Thoracic aorta (tissue), 2 donors: ENCODE measurements around the gene DCLRE1C. TPM values are rescaled to one million over a fixed set of nuclear protein-coding genes. Genes with fewer than 3 reads are reported as not detected.
"Not testable (repeated sequence)": the region's sequence is repeated elsewhere in the genome, so short reads cannot be mapped to it uniquely, and the experiment has no call there.

Experiments used
- ATAC-seq: fragments of 150-250 bp; one replicate; pipeline ENCODE4 v1.8.0; 2017; ENCODE audit warnings: low read depth; ENCODE audit not compliant: insufficient number of reproducible peaks, low FRiP score
- DNase-seq: peaks from one replicate; pipeline ENCODE4 v3.0.0-alpha.2; 2020; ENCODE audit warnings: low spot score
- H3K27ac ChIP-seq, 2 donors: fragments of 200-600 bp; sonication (generic); 1 replicate in 1 of 2; 2 replicates in 1 of 2; pipeline ENCODE4 v1.5.1; 2016; ENCODE audit warnings: mild to moderate bottlenecking in 2 of 2, moderate library complexity in 2 of 2
- H3K27me3 ChIP-seq: fragments of 200-600 bp; sonication (generic); replicated peaks from 2 replicates; pipeline ENCODE4 v1.6.0; 2016; ENCODE audit warnings: mild to moderate bottlenecking; ENCODE audit not compliant: insufficient read depth
- H3K36me3 ChIP-seq: fragments of 200-600 bp; sonication (generic); one replicate; pipeline ENCODE4 v1.5.1; 2016
- H3K4me1 ChIP-seq, 2 donors: fragments of 200-600 bp; sonication (generic); 1 replicate in 1 of 2; 2 replicates in 1 of 2; pipeline versions ENCODE4 v1.5.1 to v1.6.0; 2016; ENCODE audit warnings: low read depth in 2 of 2, mild to moderate bottlenecking in 1 of 2; ENCODE audit not compliant: control insufficient read depth in 1 of 2
- H3K4me3 ChIP-seq: fragments of 200-600 bp; sonication (generic); 2 replicates; pipeline ENCODE4 v1.5.1; 2016; ENCODE audit warnings: mild to moderate bottlenecking
- H3K9me3 ChIP-seq: fragments of 200-600 bp; sonication (generic); 2 replicates; pipeline ENCODE4 v1.5.1; 2016
- CTCF ChIP-seq: fragments of 200-600 bp; sonication (generic); IDR thresholded peaks from one replicate; pipeline ENCODE4 v1.5.1; 2019; ENCODE audit warnings: antibody characterized with exemption
- total RNA-seq, 2 donors: library from RNA; depleted of rRNA; stranded (reverse); fragments of >200 nt; gene quantifications; one replicate each; pipeline versions ENCODE4 v1.1.0 to v1.2.3, GENCODE V29; 2016

The DCLRE1C gene
- total RNA-seq, 2 donors from 2014 or later: 6.9 to 9.9 TPM

GRCh38 chr10:14910953-14911352, 42.9 kb downstream of the DCLRE1C start:
- Histone ChIP-seq H3K9me3 (no peaks in the 10 kb centered on the region), H3K27ac (no peak overlapping the region), H3K27me3 (no peaks in the 10 kb centered on the region), H3K36me3 (peaks cover 18% of the 10 kb centered on the region), H3K4me3 (no peak overlapping the region), H3K4me1 (no peaks in the 10 kb centered on the region)
- ATAC-seq: no peak
- no peak for DNase-seq
- no peak for TF ChIP-seq CTCF

GRCh38 chr10:14909101-14909500, 44.8 kb downstream of the DCLRE1C start:
- ATAC-seq (no peak), DNase-seq (no peak)
- Histone ChIP-seq H3K27me3 (no peaks in the 10 kb centered on the region), H3K27ac (no peak overlapping the region), H3K4me3 (no peak overlapping the region), H3K4me1 (no peaks in the 10 kb centered on the region), H3K36me3 (peaks cover 17% of the 10 kb centered on the region), H3K9me3 (no peaks in the 10 kb centered on the region)
- no peak for TF ChIP-seq CTCF

- not testable (repeated sequence) for H3K4me3 ChIP-seq, H3K9me3 ChIP-seq, H3K4me1 ChIP-seq, H3K27me3 ChIP-seq, DNase-seq, H3K27ac ChIP-seq, ATAC-seq
- peaks cover 12% of the 10 kb centered on the region for H3K36me3 ChIP-seq
Measured at GRCh38 chr10:14907591-14907990, 46.3 kb downstream of the DCLRE1C start.

GRCh38 chr10:14906765-14907164, 47.1 kb downstream of the DCLRE1C start:
- Histone ChIP-seq H3K4me1 (no peaks in the 10 kb centered on the region), H3K4me3 (no peak overlapping the region), H3K27ac (no peak overlapping the region), H3K27me3 (no peaks in the 10 kb centered on the region), H3K9me3 (no peaks in the 10 kb centered on the region), H3K36me3 (peaks cover 9% of the 10 kb centered on the region)
- ATAC-seq: no peak
- no peak for TF ChIP-seq CTCF
- DNase-seq: no peak

- ATAC-seq (no peak), DNase-seq (no peak)
- TF ChIP-seq CTCF: no peak
- Histone ChIP-seq H3K9me3 (no peaks in the 10 kb centered on the region), H3K4me3 (no peak overlapping the region), H3K4me1 (no peaks in the 10 kb centered on the region), H3K27me3 (no peaks in the 10 kb centered on the region), H3K27ac (no peak overlapping the region), H3K36me3 (peaks cover 2% of the 10 kb centered on the region)
Measured at GRCh38 chr10:14905890-14906289, 48.0 kb downstream of the DCLRE1C start.

GRCh38 chr10:14904864-14905263, 49.0 kb downstream of the DCLRE1C start:
- Histone ChIP-seq H3K4me3 (no peak overlapping the region), H3K36me3 (no peaks in the 10 kb centered on the region), H3K27ac (no peak overlapping the region), H3K4me1 (no peaks in the 10 kb centered on the region), H3K9me3 (no peaks in the 10 kb centered on the region), H3K27me3 (no peaks in the 10 kb centered on the region)
- TF ChIP-seq CTCF: no peak
- DNase-seq (no peak), ATAC-seq (no peak)
